GM19023 (cell line): ENCODE data around the gene ESRRA.

ENCODE experiments used
- ATAC-seq: cut with Tn5 transposase; IDR thresholded peaks from one replicate; pipeline ENCODE4 v1.9.1; 2021; ENCODE audit warnings: mild to moderate bottlenecking, moderate library complexity; ENCODE audit not compliant: unreplicated experiment

The ESRRA gene

DNA sequence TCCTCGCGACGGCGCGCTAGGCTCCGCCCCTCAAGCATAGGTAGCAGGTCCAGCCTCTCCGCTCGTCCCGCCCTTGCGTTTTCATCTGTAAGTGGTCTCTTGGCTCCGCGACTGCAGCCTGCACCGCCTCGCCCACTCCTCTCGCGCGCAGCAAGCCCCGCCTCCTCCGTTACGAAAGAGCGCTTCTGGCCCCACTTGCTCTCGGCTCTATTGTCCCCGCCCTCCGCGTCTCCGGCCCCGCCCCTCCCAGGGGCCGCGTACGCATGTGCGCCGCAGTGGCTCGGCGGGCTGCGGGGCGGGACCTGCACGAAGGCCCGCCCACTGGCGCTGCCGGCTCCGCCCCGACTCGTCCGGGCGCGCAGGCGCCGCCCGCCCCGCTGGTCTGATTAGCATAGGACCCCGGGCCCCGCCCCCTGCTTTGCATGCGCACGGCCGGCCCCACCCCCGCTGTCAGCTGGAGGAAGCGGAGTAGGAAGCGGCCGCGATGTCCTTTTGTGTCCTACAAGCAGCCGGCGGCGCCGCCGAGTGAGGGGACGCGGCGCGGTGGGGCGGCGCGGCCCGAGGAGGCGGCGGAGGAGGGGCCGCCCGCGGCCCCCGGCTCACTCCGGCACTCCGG lies at the start of gene ESRRA:
TSS of gene ESRRA (plus strand) at position 450 of the 616 bp plus-strand sequence. CDS start 1,656 bp downstream, outside the sequence.
- ATAC-seq, result peak; percentile 66

GRCh38 chr11:64256300-64256699 lies 49.0 kb upstream of the ESRRA start:
- ATAC-seq, result no peak

GRCh38 chr11:64258356-64258755 lies 47.0 kb upstream of the ESRRA start:
- no peak for ATAC-seq

GRCh38 chr11:64258946-64259532 lies 46.3 kb upstream of the ESRRA start:
- no peak for ATAC-seq

GRCh38 chr11:64259533-64260067 lies 45.7 kb upstream of the ESRRA start:
- ATAC-seq, result no peak

GRCh38 chr11:64260147-64260708 lies 45.1 kb upstream of the ESRRA start:
- no peak for ATAC-seq

- no peak for ATAC-seq
Observed at GRCh38 chr11:64261556-64262080, 43.7 kb upstream of the ESRRA start.

GRCh38 chr11:64262271-64263002 lies 42.9 kb upstream of the ESRRA start:
- ATAC-seq, result no peak

DNA sequence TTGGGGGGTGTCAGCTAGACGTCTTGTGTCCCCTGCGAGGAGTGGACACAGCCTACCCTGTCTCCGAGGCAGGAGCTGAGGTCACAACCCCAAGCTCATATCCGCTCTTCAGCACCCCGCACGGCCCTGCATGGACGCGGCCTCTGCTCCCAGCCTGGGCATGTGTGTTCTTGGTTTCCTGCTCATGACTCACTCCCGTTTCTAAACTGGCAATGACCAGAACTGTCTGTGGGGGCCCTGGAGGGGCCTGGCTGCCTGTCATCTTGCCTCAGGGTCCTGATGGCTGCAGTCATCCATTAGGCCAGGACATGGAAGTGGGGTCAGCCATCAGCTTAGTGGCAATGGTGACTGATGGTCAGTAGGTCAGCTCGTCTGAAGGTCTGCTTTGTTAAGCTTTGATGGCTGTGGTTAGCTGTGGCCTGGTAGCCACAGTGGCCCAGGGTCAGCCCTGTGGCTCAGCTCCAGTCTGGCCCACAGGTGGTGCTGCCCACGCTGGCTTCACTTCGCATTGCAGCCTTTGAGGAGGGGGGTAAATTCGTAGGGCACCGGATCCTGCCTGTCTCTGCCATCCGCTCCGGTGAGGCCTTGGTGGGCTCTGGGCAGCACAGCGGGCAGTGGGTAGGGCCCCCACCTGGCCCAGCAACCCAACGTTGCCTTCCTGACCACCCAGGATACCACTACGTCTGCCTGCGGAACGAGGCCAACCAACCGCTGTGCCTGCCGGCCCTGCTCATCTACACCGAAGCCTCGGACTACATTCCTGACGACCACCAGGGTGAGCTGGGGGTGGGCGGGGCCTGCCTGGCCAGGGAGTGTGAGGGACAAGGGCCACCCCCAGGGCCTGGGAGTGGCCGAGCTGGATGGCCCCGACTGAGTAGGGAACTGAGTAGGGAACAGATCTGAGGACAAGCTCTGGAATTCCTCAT lies 42.0 kb upstream of the ESRRA start:
- no peak for ATAC-seq

DNA sequence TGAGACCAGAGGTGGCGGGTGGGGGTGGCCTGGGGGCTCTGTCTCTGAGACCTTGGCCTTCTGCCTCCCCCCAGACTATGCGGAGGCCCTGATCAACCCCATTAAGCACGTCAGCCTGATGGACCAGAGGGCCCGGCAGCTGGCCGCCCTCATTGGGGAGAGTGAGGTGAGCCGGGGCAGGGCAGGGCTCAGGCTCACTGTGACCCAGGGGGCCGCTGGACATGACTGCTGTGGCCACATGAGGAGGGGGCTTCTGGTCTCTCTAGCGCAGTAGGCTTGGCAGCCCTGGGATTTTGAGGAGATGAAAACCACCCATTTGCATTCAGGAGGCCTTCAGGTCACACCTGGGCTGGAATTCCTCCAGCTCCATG lies 41.4 kb upstream of the ESRRA start:
- ATAC-seq, result no peak

- ATAC-seq, result no peak
Observed at GRCh38 chr11:64264371-64264852, 40.9 kb upstream of the ESRRA start.

DNA sequence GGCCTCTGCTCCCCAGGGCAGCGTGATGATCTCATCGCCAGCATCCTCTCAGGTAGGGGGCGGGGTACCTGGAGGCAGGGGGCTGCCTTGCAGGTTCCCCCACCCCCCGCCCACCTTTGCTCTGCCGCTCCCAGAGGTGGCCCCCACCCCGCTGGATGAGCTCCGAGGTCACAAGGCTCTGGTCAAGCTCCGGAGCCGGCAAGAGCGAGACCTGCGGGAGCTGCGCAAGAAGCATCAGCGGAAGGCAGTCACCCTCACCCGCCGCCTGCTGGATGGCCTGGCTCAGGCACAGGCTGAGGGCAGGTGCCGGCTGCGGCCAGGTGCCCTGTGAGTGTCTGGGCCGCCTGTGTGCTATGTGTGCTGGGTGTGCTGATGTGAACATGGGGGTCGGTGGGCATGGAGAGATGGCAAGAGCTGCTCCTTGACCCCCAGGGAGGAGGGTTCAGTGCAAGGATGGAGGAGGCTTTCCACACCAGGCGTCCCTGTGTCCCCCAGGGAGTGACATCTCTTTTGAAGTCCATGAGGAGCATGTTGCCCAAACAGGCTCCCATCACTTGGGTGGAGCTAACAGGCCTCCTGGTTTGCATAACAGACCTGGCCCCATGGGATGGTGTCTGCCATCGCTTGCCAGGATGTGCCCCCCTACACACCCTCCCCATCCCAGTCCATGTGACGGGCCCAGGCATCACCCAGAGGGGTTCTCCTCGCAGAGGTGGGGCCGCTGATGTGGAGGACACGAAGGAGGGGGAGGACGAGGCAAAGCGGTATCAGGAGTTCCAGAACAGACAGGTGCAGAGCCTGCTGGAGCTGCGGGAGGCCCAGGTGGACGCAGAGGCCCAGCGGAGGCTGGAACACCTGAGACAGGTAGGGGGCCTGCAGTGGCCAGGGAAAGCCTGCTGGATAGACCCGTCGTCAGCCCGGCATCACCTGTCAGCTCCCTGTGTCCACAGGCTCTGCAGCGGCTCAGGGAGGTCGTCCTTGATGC lies 39.9 kb upstream of the ESRRA start:
- no peak for ATAC-seq

DNA sequence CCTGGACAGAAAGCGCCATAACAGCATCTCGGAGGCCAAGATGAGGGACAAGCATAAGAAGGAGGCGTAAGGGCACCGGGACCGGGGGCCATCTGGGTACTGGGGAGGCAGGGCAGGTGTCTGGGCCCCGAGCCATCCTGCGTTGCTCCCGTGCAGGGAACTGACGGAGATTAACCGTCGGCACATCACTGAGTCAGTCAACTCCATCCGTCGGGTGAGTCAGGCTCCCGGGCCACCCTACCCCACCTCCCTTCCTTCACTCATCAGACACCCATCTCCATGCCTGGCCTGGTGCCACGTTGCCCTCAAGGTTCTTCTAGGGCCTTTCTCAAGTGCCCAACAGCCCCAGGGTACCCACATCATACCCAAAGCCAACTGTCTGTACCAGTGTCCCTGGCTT lies 39.0 kb upstream of the ESRRA start:
- no peak for ATAC-seq

- no peak for ATAC-seq
Observed at GRCh38 chr11:64267207-64267945, 37.9 kb upstream of the ESRRA start.

DNA sequence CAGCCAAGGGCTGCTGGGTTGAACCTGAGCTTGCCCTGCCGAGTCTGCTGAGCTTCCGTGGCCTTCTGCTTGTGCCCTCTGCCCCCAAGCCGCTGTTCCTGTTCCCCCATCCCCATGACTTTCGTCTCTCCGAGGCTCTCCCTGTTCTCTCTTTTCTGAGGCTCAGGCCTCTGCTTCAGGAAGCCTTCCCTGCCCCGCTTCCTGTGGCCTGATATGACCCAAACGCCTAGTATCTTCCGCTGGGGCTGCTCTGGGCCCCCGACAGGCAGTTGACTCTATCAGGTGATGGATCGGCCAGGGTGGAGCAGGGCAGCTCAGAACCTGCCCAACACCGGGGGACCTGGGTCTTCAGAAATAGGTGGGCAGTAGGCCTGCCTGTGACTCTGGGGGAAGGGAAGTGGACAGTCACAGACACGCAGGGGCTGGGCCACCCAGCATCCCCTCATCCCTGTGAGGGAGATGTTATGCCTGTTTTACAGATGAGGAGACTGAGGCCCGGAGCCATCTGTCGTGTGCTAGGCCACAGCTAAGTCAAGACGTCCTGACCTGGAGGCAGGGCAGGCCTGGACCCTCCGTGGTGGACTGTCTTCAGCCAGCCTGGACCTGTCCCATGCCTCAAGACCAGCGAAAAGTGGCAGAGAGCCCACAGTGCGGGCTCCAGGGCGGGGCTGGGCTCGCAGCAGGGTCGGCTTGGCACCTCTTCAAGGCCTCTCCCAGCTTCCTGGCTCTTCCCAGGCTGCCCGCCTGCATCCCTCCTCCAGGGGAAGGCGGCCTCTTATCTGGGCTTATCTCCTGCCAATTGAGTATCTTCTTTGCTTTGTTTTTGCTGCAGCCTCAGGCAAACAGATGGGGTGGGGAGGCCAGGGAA lies 37.1 kb upstream of the ESRRA start:
- ATAC-seq, result no peak

DNA sequence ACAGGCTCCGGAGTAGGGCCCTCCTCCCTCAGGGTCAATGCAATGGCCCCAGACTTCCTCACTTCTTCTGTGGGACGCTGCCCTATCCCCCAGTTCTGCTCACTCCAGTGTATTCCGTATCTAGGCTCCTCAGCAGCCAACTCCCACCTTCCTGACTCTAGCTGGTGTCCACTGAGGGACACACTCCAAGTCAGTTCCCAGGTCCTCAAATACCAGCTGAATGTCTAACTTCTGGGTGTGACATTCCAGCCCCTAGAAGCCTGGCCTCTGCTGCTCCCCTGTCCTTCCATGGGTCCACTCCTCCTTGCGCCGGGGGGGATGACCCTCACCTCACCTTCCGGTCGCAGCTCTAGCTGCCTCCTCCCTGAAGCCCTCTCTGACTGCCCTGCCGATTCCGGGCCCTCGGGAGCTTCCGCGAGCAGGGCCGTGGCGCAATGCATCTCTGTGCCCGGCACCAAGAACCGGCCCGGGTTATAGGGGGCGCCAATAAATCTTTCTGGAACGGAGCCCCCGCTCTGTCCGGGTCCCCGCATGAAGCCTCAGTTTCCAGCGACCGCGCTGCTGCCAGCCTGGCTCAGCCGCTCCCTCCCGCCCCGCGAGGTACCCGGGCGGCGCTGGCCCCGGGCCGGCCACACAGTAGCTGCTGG lies 36.3 kb upstream of the ESRRA start:
- ATAC-seq, result peak; percentile 1
